Fibroblast of the conjunctiva (primary cell): ENCODE measurements around the gene WNT10A.
A peak's percentile ranks its signal among the peaks of the same experiment; 100 is the strongest.
"Not testable (repeated sequence)": the region's sequence is repeated elsewhere in the genome, so short reads cannot be mapped to it uniquely, and the experiment has no call there.

Experiments used
- DNase-seq: peaks from one replicate; pipeline ENCODE4 v3.0.0-alpha.2; 2010; ENCODE audit warnings: low read depth

WNT10A gene

DNA sequence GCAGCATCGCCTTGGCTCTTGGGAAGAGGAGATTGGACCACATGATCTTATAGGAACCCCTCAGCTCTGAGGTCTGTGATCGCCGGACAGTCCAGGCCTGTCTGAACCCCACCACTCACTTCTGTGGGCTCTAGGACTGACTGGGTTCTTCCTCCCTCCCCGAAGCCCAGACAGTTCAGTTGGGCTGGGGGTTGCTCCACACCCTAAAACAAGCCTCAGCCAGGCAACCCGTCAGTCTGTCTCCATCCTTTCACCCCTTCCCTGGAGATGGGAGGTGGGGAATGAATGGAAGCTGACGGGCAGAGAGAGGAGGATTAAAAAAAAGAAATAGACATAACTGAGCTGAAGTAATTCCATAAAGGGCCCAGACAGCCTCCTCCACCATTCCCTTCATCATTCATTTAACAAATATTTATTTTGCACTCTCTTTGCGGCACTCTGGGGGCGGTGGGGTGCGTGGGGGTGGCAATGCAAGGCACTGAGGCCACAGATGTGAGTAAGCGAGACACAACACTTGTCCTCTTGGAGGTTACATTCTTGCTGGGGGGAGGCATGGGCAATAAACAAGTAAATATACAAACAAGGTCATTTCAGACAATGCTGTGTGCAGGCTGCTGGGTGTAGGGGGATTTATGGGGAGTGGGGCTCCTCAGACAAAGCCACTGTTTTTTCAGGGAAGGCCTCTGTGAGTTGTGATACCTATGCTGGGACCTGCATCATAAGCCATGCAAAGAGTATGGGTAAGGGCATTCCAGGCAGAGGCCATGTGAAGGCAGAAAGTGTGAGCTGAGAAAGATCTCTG, 12.9 kb downstream of the WNT10A start:
- no peak for DNase-seq

DNA sequence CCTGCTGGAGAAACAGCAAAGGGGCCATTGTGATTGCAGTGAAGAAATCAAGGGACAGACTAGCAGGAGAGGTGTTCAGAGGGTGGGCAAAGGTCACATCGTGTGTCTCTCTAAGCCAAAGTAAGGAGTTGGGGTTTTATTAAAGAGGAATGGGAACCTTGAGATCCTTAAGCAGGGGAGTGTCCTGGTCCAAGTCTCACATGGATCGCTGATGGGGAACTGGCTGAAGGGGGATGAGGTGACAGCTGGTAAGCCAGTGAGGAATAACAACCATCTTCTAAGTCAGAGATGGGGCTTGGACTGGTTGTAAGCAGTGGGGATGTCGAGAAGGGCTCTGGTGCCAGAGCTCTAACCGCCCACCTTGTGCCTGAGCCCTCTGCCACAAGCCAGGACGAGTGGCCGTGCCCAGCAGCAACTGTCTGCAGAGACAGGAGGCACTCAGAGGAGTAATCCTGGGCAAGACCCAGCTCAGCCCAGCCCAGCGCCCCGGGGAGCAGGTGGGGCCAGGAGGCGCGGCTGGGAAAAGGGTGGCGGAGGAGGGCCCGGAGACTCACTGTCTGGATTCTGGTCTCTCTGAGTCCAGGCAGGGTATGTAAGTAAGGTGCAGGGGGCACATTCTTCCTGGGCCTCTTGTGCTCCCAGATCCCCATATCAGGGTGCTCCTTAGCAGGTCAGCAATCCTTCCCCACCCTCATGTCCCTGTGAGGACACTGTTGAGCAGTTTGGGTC, 13.7 kb downstream of the WNT10A start:
- DNase-seq, result no peak

DNA sequence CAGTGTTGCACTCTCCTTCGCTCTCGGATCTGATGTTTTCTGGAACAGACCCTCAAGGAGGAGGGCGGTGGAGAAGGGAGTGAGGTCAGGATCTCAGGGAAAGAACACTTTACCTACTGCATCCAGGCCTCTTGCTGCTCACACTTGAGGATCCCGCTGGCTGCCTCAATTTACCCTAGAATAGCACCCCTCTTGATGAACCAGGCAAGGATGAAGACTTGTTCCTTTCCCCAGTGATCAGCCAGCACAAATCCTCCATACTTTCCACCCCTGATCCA, 14.2 kb downstream of the WNT10A start:
- no peak for DNase-seq

DNA sequence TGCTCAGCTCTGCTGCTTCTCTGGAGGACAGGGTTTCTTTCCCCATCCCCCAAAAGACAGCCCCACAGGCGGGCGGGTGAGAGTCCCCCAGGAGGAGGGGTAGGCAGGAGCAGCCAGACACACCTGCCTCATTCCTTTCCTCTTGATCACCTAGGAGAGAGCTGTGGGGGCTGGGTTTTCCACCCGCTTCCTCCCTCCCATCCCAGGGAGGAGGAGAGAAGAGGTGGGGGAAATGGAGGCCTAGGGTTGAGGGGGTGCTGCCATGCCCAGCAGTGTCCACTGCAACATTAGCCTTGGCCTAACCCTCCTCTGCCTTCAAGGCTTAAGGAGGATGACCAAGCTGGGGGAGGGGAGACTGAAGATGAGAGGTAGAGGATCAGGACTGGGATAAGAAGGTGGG, 14.7 kb downstream of the WNT10A start:
- no peak for DNase-seq

DNA sequence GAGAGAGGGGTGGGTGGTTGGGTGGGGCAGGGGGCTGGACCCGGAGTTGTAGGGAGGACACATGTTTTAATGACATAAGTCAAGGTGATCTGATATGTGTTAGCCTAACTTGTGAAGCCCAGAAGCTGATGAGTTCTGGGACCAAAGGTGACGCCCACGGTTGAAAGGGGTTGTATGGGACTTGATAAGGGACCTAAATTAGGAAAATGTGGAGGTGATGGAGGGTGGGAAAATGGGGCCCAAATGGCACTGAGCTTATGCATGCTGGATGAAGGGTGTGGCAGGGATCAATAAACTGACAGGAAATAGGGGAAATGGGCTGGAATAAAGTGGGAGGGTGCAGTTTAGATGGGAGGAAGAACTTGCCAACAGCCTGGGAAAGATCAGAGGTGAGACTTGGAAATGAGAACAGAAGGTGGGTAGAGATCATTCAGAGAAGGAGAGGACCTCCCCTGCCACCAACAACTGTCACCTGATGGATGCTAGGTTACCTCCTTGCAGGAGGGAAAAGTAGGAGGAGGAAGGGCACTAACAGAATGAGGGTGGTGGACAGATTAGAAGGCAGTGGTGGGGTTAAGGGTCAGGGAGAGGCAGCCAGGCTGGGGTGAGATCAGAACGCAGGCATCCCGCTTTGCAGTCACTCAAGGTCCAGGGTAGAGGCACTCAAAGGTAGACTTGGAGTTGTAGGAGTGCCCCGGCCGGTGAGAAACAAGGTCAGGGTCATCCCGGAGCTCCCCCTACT, 15.3 kb downstream of the WNT10A start:
- no peak for DNase-seq

DNA sequence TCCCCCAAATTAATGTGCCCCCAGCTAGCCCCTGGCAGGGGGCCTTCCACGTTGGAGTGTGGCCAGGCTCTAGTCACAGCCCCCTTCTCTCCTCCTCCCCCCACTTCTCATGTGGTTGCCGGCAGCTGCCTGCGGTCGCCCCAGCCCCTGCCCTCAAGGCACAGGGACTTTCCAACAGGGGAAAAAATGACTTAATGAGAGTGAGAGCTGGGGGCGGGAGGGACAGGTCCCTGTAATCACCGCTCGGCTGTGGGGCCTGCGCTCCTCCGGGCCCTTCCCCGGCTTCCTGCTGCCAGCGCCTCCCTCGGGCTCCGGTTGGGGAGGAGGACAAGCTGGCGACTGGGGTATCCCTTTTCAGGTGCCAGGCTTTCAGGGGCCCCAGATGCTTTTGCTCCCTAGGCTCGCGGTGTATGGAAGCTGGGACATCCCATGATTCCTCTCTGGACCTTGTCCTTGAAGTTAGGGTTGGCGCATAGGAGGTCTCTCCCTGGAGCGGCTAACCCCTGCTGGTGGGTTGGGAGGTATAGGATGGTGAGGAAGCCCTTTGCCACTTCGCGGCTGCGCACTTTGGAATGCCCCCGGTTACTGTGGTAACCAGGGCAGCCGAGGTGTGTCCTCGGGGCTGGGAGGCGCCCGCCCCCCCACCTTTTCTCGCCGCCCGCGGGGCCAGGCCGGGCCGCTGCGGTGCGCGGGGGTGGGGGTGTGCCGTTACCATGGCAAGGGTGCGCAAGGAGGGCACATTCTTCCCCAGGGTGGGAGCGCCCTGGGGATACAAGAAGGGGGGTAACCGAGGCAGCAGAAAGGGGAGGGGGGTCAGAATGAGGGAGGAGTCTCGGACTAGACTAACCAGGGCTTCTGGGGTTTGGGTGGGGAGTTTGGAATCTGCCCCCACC, 16.1 kb downstream of the WNT10A start:
- DNase-seq, result no peak

DNA sequence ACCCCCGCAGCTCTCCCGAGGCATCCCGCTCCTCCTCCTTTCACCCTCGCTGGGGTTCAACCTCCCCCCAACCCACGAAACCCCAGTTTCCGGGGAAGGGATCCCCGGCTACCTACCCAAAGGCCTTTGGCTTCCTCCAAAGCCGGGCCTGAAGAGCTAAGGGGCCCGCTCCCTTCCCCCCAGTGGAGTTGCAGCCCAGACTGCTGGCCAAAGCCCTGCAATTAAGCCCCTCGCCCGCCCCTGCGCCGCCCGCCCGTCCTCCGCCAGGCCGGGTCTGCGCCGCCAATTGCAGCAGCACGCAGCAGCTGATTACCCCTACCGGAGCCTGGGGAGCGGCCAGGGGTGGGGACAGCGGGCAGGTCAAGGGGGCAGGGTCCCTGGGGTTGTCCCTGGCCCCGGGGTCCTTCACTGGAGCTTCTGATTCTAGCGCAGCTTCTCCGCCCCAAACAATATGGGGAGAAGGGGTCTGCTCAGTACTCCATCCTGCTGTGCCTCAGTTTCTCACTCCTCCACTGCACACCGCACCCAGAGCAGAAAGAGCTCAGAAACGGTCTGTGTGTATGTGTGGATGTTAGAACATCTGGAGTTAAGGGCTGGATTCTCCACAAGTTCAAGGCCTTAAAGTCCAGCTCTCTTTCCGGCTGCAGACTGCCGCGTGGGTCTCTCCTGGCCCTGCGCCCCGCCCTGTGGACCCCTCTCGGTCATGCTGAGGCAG, 16.9 kb downstream of the WNT10A start:
- no peak for DNase-seq

DNA sequence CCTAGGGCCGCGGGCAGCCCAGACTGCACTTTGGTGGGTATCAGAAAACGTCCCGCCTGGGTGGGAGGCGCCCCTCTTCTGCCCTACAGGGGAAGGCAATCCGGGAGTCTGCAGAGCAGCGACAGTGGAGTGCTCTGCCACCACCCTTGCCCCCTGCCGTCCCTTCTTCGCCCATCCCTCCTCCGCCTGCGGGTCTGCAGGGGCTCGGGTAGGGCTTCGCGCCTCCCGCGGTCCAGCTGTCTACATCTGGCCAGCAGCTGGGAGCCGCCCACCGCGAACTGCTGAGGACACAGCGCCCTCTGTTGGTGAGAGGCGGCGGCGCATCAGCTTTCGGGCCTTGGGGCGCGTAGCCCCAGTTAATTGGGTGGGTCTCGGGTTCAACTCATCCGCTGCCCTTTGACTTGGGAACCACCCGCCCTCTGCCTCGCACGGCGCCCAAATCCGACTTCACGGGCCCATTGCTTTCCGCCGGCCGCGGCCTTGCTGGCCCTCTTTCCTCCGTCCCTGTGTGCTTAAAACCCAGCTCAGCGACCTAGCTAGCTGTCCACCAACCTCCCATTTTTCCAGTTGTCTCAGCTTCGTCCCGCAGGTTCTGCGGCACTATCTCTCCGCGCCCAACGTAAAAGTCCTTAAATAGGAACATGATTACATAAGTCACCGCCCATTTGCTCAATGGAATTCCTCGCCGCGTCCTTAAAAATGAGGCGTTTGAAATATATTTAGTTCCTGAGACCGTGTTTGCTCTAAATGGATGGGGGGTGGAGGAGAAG, 17.6 kb downstream of the WNT10A start:
- DNase-seq, result peak; percentile 20

DNA sequence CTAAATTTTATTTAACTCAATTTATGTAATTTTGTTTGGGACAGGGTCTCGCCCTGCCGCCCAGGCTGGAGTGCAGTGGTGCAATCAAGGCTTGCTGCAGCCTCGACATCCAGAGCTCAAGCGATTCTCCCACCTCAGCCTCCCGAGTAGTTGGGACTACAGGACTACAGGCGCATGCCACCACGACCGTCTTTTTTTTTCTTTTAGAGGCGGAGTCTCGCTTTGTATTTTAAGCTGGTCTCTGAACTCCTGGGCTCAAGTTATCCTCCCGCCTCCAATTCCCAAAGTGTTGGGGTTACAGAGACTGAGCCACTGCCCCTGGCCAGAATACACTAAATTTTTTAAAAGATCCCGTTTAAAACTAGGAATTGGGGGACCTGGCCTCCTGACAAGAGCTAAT, 18.5 kb downstream of the WNT10A start:
- no peak for DNase-seq

DNA sequence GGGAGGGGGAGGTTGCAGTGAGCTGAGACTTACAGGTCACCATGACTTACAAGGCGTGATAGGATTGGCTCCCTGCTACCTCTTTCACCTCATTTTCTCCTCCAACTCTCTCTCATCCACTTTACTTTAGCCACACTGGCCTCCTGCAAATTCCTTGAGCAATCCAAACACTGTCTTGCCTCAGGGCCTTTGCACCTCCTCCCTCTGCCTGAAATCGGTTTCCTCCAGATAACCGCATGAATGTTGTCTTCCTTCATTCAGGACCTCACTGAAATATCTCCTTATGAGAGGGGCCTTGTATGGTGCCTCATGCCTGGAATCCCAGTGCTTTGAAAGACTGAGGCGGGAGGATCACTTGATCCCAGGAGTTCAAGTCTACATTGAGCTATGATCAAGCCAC, 21.8 kb downstream of the WNT10A start:
- DNase-seq, result no peak

DNA sequence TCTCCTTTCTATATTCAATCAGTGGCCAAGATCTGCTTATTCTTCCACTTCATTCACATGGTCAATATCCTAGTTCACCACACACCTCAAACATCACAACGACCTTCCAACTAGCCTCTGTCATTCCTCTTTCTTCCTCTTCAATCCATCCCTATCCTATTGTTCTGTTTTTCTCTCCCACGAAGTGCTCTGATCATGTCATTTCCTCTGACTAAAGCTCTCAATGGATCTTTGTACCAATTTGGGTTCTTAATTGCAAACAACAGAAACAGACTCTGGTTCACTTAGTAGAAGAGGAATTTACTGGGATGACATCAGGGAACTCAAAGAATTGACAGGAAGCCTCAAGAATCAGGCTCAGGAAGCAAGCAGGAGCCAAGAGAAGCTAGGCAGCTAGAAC, 23.5 kb downstream of the WNT10A start:
- DNase-seq, result no peak

DNA sequence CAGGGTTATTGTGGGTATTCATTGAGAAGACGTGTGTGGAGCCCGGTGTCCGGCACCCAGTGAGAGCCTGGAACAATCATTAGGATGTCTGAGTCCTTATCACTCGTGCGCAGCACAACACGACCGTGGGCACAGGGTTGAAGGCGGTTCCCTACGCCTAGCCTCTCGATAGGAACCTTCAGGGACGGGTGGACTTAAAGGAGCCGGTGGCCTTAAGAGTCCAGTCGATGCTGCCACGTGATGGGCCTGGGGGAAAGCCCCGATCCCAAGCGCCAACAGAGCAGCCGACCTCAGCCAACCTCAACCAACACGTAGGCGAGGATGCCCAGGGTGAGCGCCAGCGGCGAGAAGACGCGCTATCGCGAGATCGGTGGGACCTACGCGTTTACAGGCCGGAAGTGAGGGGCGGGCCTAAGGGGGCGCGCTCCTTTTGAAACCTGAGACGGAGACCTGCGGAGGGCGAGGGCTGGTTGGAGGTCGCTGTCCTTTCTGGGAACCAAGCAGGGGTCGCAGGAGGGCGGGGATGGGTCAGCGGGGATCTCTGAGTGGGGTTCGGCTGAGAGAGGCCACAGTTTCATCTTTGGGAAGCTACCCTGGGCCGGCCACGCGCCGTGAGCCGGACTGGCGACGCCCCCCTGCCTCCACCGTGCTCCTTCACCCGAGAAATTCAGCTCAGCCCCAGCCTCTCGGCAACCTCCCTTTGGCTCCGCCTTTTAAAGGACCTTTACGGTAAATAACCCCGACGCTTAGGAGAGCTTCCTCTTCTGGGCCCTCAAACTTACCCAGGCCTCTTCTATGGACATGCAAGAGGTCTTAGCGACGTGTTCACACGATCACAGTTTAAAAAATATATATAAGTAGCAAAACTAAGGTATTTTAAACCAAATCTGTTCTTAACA, 28.3 kb downstream of the WNT10A start:
- DNase-seq, result peak; percentile 72

DNA sequence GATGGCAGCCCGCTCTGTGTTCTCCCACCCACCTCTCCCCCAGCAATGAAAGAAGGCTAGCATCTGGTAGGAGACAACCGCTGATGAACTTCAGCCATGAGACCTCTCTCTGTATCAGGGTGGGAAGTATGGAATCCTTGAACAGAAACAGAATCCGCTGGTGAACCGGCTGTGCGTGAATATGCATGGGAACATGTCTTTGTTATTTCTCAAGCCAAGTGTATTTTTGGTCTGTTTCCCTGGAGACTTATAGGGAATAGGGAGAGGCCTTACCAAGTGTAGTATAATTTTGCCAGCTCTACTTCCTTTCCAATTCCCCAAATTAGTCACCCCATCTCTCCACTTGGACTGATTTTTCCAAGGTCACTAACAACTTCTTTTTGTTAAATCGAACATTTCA, 30.1 kb downstream of the WNT10A start:
- DNase-seq, result no peak

DNA sequence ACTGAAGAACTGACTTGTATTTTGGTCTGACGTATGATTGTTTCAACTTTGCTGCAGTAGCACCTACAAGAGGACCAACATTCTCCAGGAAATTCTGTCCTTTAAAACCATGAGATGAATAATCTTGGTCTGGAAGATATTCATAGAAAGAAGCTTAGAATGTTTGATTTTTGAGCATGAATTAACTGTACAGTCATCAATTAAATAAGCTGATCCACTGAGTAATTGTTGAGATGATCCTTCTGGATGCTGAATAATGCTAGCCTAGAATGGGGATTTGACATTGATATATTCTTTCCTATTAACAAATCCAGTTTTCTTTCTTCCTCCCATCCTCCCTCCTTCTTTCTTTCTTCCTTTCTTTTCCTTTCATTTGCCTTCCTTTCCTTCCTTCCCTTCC, 39.9 kb downstream of the WNT10A start:
- no peak for DNase-seq

DNA sequence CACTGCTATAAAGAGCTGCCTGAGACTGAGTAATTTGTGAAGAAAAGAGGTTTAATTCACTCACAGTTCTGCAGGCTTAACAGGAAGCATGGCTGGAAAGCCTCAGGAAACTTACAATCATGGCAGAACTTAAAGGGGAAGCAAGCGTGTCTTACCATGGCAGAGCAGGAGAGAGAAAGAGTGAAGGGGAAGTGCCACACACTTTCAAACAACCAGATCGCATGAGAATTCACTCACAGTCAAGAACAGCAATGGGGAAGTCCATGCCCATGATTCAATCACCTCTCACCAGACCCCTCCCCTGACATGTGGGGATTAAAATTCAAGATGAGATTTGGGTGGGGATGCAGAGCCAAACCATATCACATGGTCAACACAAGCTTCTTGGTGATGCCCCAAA, 44.1 kb downstream of the WNT10A start:
- no peak for DNase-seq

DNA sequence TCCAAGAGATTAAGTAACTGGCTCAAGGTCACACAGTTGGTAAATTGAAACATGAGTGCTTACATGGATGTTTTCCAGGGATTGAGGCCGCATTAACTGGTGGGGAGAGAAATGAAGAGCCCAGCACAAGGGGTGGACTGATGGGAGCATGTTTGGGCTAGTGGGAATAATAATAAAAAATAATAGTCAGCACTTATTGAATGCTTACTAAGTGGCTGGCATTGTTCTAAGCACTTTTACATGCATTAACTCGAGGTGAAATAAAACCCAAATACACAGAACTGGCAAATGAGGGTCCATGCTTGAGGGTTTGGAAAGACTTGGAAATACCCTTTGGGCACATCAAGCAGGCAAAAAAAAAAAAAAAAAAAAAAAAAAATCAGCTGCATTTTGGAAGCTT, 44.8 kb downstream of the WNT10A start:
- DNase-seq, result no peak

DNA sequence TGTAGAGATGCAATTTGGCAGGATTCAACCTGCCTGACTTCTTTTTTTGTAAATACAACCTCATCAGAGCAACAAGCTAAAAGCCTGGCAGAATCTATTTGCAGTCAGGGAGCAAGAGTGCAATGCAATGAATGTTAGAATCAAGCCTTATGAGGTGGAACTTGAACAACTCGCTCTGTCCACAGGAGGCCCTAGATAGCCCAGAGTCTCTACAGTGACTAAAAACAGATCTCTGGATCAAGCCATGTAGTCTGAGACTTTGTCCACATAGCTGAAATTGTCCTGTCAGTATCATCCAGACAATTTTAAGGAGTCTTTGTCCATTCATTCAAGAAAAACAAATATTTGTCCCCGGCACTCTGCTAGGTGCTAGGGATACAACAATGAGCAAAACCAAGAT, 46.8 kb downstream of the WNT10A start:
- DNase-seq, result no peak

DNA sequence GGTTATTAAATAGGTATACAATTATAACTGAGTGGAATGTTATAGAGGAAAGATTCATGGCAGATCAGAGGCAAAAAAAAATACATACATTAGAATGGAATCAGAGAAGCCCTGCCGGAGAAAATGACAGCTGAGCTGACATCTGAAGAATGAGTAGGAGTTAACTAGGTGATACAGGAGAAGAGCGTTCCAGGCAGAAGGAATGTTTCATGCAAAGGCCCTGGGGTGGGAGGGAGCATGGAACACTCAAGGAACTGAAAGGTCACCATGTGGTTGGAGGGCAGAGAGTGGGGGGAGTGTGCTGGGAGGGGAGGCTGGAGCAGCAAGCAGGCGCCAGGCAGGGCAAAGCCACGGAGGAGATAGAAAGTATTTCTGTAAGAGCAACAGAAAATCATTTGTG, 47.2 kb downstream of the WNT10A start:
- DNase-seq, result no peak

DNA sequence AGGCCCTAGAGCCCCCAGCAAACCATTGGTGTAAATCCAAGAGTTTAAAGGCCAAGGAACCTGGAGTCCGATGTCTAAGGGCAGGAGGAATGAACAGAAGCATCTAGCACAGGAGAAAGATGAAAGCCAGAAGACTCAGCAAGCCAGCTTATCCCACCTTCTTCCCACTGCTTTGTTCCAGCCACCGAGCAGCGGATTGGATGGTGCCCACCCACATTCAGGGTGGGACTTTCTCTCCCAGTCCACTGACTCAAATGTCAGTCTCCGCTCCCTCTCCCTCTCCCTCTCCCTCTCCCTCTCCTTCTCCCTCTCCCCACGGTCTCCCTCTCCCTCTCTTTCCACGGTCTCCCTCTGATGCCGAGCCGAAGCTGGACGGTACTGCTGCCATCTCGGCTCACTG, 49.8 kb downstream of the WNT10A start:
- DNase-seq, result not testable (repeated sequence)

DNA sequence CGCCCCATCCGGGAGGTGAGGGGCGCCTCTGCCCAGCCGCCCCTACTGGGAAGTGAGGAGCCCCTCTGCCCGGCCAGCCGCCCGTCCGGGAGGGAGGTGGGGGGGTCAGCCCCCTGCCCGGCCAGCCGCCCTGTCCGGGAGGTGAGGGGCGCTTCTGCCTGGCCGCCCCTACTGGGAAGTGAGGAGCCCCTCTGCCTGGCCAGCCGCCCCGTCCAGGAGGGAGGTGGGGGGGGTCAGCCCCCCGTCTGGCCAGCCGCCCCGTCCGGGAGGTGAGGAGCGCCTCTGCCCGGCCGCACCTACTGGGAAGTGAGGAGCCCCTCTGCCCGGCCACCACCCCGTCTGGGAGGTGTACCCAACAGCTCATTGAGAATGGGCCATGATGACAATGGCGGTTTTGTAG, 51.1 kb downstream of the WNT10A start:
- not testable (repeated sequence) for DNase-seq
